ENCODE data around the gene LRRC59.
"Not testable (repeated sequence)": the region's sequence is repeated elsewhere in the genome, so short reads cannot be mapped to it uniquely, and the experiment has no call there.

The LRRC59 gene

GRCh38 chr17:50428831-50429424 lies 31.6 kb upstream of the LRRC59 start:
- no peaks in the 10 kb centered on the region for H3K27me3 Mint-ChIP-seq
- intact Hi-C loops (cut with micrococcal nuclease) = no loop called here
- no peak overlapping the region for H3K4me3 Mint-ChIP-seq

GRCh38 chr17:50428126-50428525 lies 30.8 kb upstream of the LRRC59 start:
- intact Hi-C loops (cut with micrococcal nuclease) = not testable (repeated sequence)

More at GRCh38 chr17:50428831-50429424, 31.6 kb upstream of the LRRC59 start:
- no peak overlapping the region for H3K27ac Mint-ChIP-seq
- peaks cover 45% of the 10 kb centered on the region for H3K4me1 Mint-ChIP-seq (ENCODE audit: low read depth)
- H3K36me3 Mint-ChIP-seq (ENCODE audit: low read depth) = peaks cover 63% of the 10 kb centered on the region
- H3K9me3 Mint-ChIP-seq = no peaks in the 10 kb centered on the region

GRCh38 chr17:50426814-50427787 lies 29.8 kb upstream of the LRRC59 start:
- H3K9me3 Mint-ChIP-seq = no peaks in the 10 kb centered on the region
- intact Hi-C loops (cut with micrococcal nuclease) = loop anchor here (1.0 kb wide), 1 partner anchor 30 kb away; the partner anchor contains the start of gene LRRC59
- H3K4me3 Mint-ChIP-seq = peak overlapping the region; percentile 86
- peaks cover 51% of the 10 kb centered on the region for H3K4me1 Mint-ChIP-seq (ENCODE audit: low read depth)
- peaks cover 47% of the 10 kb centered on the region for H3K36me3 Mint-ChIP-seq (ENCODE audit: low read depth)
- H3K27ac Mint-ChIP-seq = peak overlapping the region; percentile 83
- no peaks in the 10 kb centered on the region for H3K27me3 Mint-ChIP-seq

More at GRCh38 chr17:50428126-50428525, 30.8 kb upstream of the LRRC59 start:
- Mint-ChIP-seq H3K4me1 (ENCODE audit: low read depth) (peaks cover 51% of the 10 kb centered on the region), H3K4me3 (peak overlapping the region; percentile 86), H3K27ac (peak overlapping the region; percentile 83), H3K36me3 (ENCODE audit: low read depth) (peaks cover 55% of the 10 kb centered on the region)
- not testable (repeated sequence) for H3K9me3 Mint-ChIP-seq, H3K27me3 Mint-ChIP-seq

- no peaks in the 10 kb centered on the region for H3K9me3 Mint-ChIP-seq
- H3K4me3 Mint-ChIP-seq = peak overlapping the region; percentile 86
- peaks cover 56% of the 10 kb centered on the region for H3K4me1 Mint-ChIP-seq (ENCODE audit: low read depth)
Measured at GRCh38 chr17:50426472-50426782, 29.1 kb upstream of the LRRC59 start.

GRCh38 chr17:50425682-50426471 lies 28.6 kb upstream of the LRRC59 start, which contains the start of gene ACSF2:
ACSF2 (plus strand) TSS chr17:50426218; CDS start chr17:50426262, 44 bp downstream.
- peaks cover 35% of the 10 kb centered on the region for H3K36me3 Mint-ChIP-seq (ENCODE audit: low read depth)
- peak within 1 kb of the TSS; percentile 83 for H3K27ac Mint-ChIP-seq
- H3K27me3 Mint-ChIP-seq = no peaks in the 10 kb centered on the region
- no peaks in the 10 kb centered on the region for H3K9me3 Mint-ChIP-seq
- intact Hi-C loops (cut with micrococcal nuclease) = loop anchor here (1.0 kb wide), 1 partner anchor 29 kb away; the partner anchor contains the start of gene LRRC59
- peak within 1 kb of the TSS; percentile 86 for H3K4me3 Mint-ChIP-seq
- peaks cover 61% of the 10 kb centered on the region for H3K4me1 Mint-ChIP-seq (ENCODE audit: low read depth)

More at GRCh38 chr17:50426472-50426782, 29.1 kb upstream of the LRRC59 start:
- intact Hi-C loops (cut with micrococcal nuclease) = loop anchor here (1.0 kb wide), 1 partner anchor 29 kb away; the partner anchor contains the start of gene LRRC59
- peaks cover 40% of the 10 kb centered on the region for H3K36me3 Mint-ChIP-seq (ENCODE audit: low read depth)
- no peaks in the 10 kb centered on the region for H3K27me3 Mint-ChIP-seq
- H3K27ac Mint-ChIP-seq = peak overlapping the region; percentile 83

GRCh38 chr17:50424996-50425681 lies 27.8 kb upstream of the LRRC59 start:
- H3K9me3 Mint-ChIP-seq = no peaks in the 10 kb centered on the region
- peaks cover 33% of the 10 kb centered on the region for H3K36me3 Mint-ChIP-seq (ENCODE audit: low read depth)
- peak overlapping the region; percentile 83 for H3K27ac Mint-ChIP-seq
- H3K4me3 Mint-ChIP-seq = peak overlapping the region; percentile 71
- peaks cover 67% of the 10 kb centered on the region for H3K4me1 Mint-ChIP-seq (ENCODE audit: low read depth)
- intact Hi-C loops (cut with micrococcal nuclease) = no loop called here
- no peaks in the 10 kb centered on the region for H3K27me3 Mint-ChIP-seq

GRCh38 chr17:50424246-50424995 lies 27.1 kb upstream of the LRRC59 start:
- H3K27ac Mint-ChIP-seq = peak overlapping the region; percentile 83
- intact Hi-C loops (cut with micrococcal nuclease) = no loop called here

GRCh38 chr17:50423553-50424159 lies 26.3 kb upstream of the LRRC59 start:
- peaks cover 19% of the 10 kb centered on the region for H3K36me3 Mint-ChIP-seq (ENCODE audit: low read depth)
- no peak overlapping the region for H3K4me3 Mint-ChIP-seq
- H3K27ac Mint-ChIP-seq = peak overlapping the region; percentile 83
- no peaks in the 10 kb centered on the region for H3K9me3 Mint-ChIP-seq
- H3K4me1 Mint-ChIP-seq (ENCODE audit: low read depth) = peaks cover 68% of the 10 kb centered on the region
- H3K27me3 Mint-ChIP-seq = no peaks in the 10 kb centered on the region
- intact Hi-C loops (cut with micrococcal nuclease) = no loop called here

More at GRCh38 chr17:50424246-50424995, 27.1 kb upstream of the LRRC59 start:
- Mint-ChIP-seq H3K9me3 (no peaks in the 10 kb centered on the region), H3K27me3 (no peaks in the 10 kb centered on the region), H3K4me3 (peak overlapping the region; percentile 27), H3K36me3 (ENCODE audit: low read depth) (peaks cover 26% of the 10 kb centered on the region), H3K4me1 (ENCODE audit: low read depth) (peaks cover 64% of the 10 kb centered on the region)

GRCh38 chr17:50422738-50423137 lies 25.4 kb upstream of the LRRC59 start:
- no peaks in the 10 kb centered on the region for H3K9me3 Mint-ChIP-seq
- H3K27ac Mint-ChIP-seq = no peak overlapping the region
- intact Hi-C loops (cut with micrococcal nuclease) = no loop called here
- H3K36me3 Mint-ChIP-seq (ENCODE audit: low read depth) = peaks cover 13% of the 10 kb centered on the region
- H3K4me3 Mint-ChIP-seq = no peak overlapping the region
- H3K4me1 Mint-ChIP-seq (ENCODE audit: low read depth) = peaks cover 64% of the 10 kb centered on the region
- H3K27me3 Mint-ChIP-seq = no peaks in the 10 kb centered on the region

- peaks cover 53% of the 10 kb centered on the region for H3K4me1 Mint-ChIP-seq (ENCODE audit: low read depth)
- peaks cover 2% of the 10 kb centered on the region for H3K27me3 Mint-ChIP-seq
- H3K27ac Mint-ChIP-seq = peak overlapping the region; percentile 87
- H3K4me3 Mint-ChIP-seq = peak overlapping the region; percentile 38
- intact Hi-C loops (cut with micrococcal nuclease) = no loop called here
- H3K36me3 Mint-ChIP-seq (ENCODE audit: low read depth) = peaks cover under 1% of the 10 kb centered on the region
- H3K9me3 Mint-ChIP-seq = no peaks in the 10 kb centered on the region
Measured at GRCh38 chr17:50421308-50422051, 24.2 kb upstream of the LRRC59 start.

GRCh38 chr17:50420419-50421112 lies 23.2 kb upstream of the LRRC59 start:
- Mint-ChIP-seq H3K9me3 (no peaks in the 10 kb centered on the region), H3K4me1 (ENCODE audit: low read depth) (peaks cover 50% of the 10 kb centered on the region), H3K36me3 (ENCODE audit: low read depth) (no peaks in the 10 kb centered on the region), H3K27me3 (peaks cover 2% of the 10 kb centered on the region), H3K4me3 (no peak overlapping the region), H3K27ac (peak overlapping the region; percentile 87)
- intact Hi-C loops (cut with micrococcal nuclease) = no loop called here
